ENCODE data around the gene LETMD1. TPM values are rescaled to one million over a fixed set of nuclear protein-coding genes. Genes with fewer than 3 reads are reported as not detected.

LETMD1 gene
- total and polyA plus RNA-seq, 9 of the 15 experiments (the other 6 are each of a cell fraction or from before 2014, with no cell fraction given) = 58.7 to 163 (median 75.4) TPM

- H3K79me2 ChIP-seq (ENCODE audit: control insufficient read depth, insufficient read depth, low read length) = no peaks in the 10 kb centered on the region; the same call in 2 of the 3 replicates
- peaks cover 61% of the 10 kb centered on the region for H3K36me3 ChIP-seq (ENCODE audit: control insufficient read depth, insufficient read depth, low read length)
- FAIRE-seq = no peak
- BruUV-seq (replicated peaks) = no TSS peak
- no peak for ATAC-seq
- no peaks in the 10 kb centered on the region for H3K27me3 ChIP-seq (ENCODE audit: control insufficient read depth in 2 of 2, insufficient read depth in 2 of 2, low read length in 2 of 2)
- H3K9me1 ChIP-seq (ENCODE audit: control insufficient read depth, insufficient read depth, low read length) = no peaks in the 10 kb centered on the region
- H3K9ac ChIP-seq (ENCODE audit: insufficient read depth in 1 of 2, low read depth in 2 of 2, low read length in 2 of 2) = no peak overlapping the region
- no peak overlapping the region for H3K4me2 ChIP-seq (ENCODE audit: insufficient read depth, low read length)
- DNase-seq (ENCODE audit: extremely low read depth in 1 of 4, low spot score in 3 of 4) = no peak
- intact Hi-C loops (cut with micrococcal nuclease) (no loop called here), in situ Hi-C loops (cut with MboI) (no loop called here)
- H2AFZ ChIP-seq (ENCODE audit: low read depth, low read length) = no peak overlapping the region
- no peak overlapping the region for H3K4me3 ChIP-seq
- CTCF ChIA-PET (ENCODE audit: low intra/inter-chr PET ratio) = no interaction called here
- no peak overlapping the region for H3K27ac ChIP-seq (ENCODE audit: extremely low read depth, low read depth, low read length)
- H3K9me3 ChIP-seq (replicated peaks; ENCODE audit: control insufficient read depth, insufficient read depth, low read depth, low read length) = no peaks in the 10 kb centered on the region
- WGBS (ENCODE audit: insufficient coverage, low coverage, missing lambda C conversion rate) = 84% methylated on average over 4 of the region's 4 CpGs
- no peaks in the 10 kb centered on the region for H4K20me1 ChIP-seq (replicated peaks; ENCODE audit: control insufficient read depth, insufficient read depth, low read length)
- POLR2A ChIA-PET = interaction anchor here (0.8 kb wide), 1 partner anchor 10 kb away, joined by 3 read pairs; no protein-coding TSS in a partner anchor
- peaks cover 5 to 6% of the 10 kb centered on the region in 2 experiments; a peak in 3 of 5 replicates for H3K4me1 ChIP-seq (replicated peaks in 1 of 2; ENCODE audit: control insufficient read depth in 2 of 2, insufficient read depth in 2 of 2, low read length in 2 of 2)
- no peak for TF ChIP-seq PHF8 (IDR thresholded peaks at IDR 0.05; ENCODE audit: borderline replicate concordance, low read length)
- TF ChIP-seq ZNF384 (IDR thresholded peaks at IDR 0.05; ENCODE audit: low read depth, low read length) = no peak
- no peak for TF ChIP-seq KLF13 (tag; IDR thresholded peaks at IDR 0.05; ENCODE audit: borderline replicate concordance, low read depth)
- no peak for TF ChIP-seq HMBOX1 (IDR thresholded peaks at IDR 0.05)
- no peak for TF ChIP-seq FOXO4 (CRISPR knock-in tag; IDR thresholded peaks at IDR 0.05)
- TF ChIP-seq PPARD (CRISPR knock-in tag; IDR thresholded peaks at IDR 0.05) = no peak
- no peak for TF ChIP-seq MBD2 (IDR thresholded peaks at IDR 0.05; ENCODE audit: borderline replicate concordance, low read depth)
- no peak for TF ChIP-seq ZBTB33 (CRISPR knock-in tag; IDR thresholded peaks at IDR 0.05)
- TF ChIP-seq ZBTB5 (IDR thresholded peaks at IDR 0.05) = no peak
- TF ChIP-seq POLR2A (conservative IDR thresholded peaks at IDR 0.05) = no peak
- TF ChIP-seq UBTF (IDR thresholded peaks at IDR 0.05; ENCODE audit: borderline replicate concordance in 1 of 2, low read depth in 2 of 2, low read length in 2 of 2) = no peak
- no peak for TF ChIP-seq SLC30A9 (CRISPR knock-in tag; IDR thresholded peaks at IDR 0.05)
Observed at GRCh38 chr12:50999093-50999492, 49.0 kb upstream of the LETMD1 start.

All from K562 (cell line).